HG02973 (cell line): ENCODE results near the gene CAMSAP2.
A peak's percentile ranks its signal among the peaks of the same experiment; 100 is the strongest.

Source experiments
- ATAC-seq: cut with Tn5 transposase; IDR thresholded peaks from one replicate; pipeline ENCODE4 v1.9.1; 2021; ENCODE audit warnings: moderate library complexity; ENCODE audit not compliant: unreplicated experiment

CAMSAP2 gene

GRCh38 chr1:200874694-200875093 lies 136.0 kb downstream of the CAMSAP2 start:
- ATAC-seq: no peak

GRCh38 chr1:200875416-200875815 lies 136.7 kb downstream of the CAMSAP2 start:
- no peak for ATAC-seq

GRCh38 chr1:200877010-200877409 lies 138.3 kb downstream of the CAMSAP2 start:
- ATAC-seq: no peak

- peak; percentile 49 for ATAC-seq
These were observed 139.3 kb downstream of the CAMSAP2 start for GRCh38 chr1:200877839-200878551.

- ATAC-seq: no peak
These were observed 141.5 kb downstream of the CAMSAP2 start for GRCh38 chr1:200880212-200880611.

- no peak for ATAC-seq
These were observed 144.4 kb downstream of the CAMSAP2 start for GRCh38 chr1:200883118-200883517.

- no peak for ATAC-seq
These were observed 147.1 kb downstream of the CAMSAP2 start for GRCh38 chr1:200885623-200886402.

- ATAC-seq: no peak
These were observed 147.9 kb downstream of the CAMSAP2 start for GRCh38 chr1:200886594-200886993.

- ATAC-seq: no peak
These were observed 148.3 kb downstream of the CAMSAP2 start for GRCh38 chr1:200887036-200887435.

- ATAC-seq: no peak
These were observed 149.2 kb downstream of the CAMSAP2 start for GRCh38 chr1:200887772-200888348.

- ATAC-seq: peak; percentile 90
These were observed 149.7 kb downstream of the CAMSAP2 start for GRCh38 chr1:200888349-200888838.

- ATAC-seq: no peak
These were observed 150.9 kb downstream of the CAMSAP2 start for GRCh38 chr1:200889571-200889970.

GRCh38 chr1:200890027-200890426 lies 151.3 kb downstream of the CAMSAP2 start:
- ATAC-seq: no peak

GRCh38 chr1:200890818-200891773 lies 152.4 kb downstream of the CAMSAP2 start:
- no peak for ATAC-seq

GRCh38 chr1:200891774-200892157 lies 153.1 kb downstream of the CAMSAP2 start:
- ATAC-seq: no peak

GRCh38 chr1:200892546-200892945 lies 153.9 kb downstream of the CAMSAP2 start:
- ATAC-seq: no peak

- no peak for ATAC-seq
These were observed 154.3 kb downstream of the CAMSAP2 start for GRCh38 chr1:200892958-200893357.

GRCh38 chr1:200893411-200893901 lies 154.8 kb downstream of the CAMSAP2 start:
- no peak for ATAC-seq

- no peak for ATAC-seq
These were observed 156.2 kb downstream of the CAMSAP2 start, which contains the start of gene INAVA for GRCh38 chr1:200894712-200895442. Gene INAVA (plus strand): TSS chr1:200894900. CDS start chr1:200898401, 3,501 bp downstream.

- ATAC-seq: no peak
These were observed 156.7 kb downstream of the CAMSAP2 start for GRCh38 chr1:200895443-200895789.
